Measurements from ENCODE around the gene PARP4.
A peak's percentile ranks its signal among the peaks of the same experiment; 100 is the strongest.

Gene PARP4

DNA sequence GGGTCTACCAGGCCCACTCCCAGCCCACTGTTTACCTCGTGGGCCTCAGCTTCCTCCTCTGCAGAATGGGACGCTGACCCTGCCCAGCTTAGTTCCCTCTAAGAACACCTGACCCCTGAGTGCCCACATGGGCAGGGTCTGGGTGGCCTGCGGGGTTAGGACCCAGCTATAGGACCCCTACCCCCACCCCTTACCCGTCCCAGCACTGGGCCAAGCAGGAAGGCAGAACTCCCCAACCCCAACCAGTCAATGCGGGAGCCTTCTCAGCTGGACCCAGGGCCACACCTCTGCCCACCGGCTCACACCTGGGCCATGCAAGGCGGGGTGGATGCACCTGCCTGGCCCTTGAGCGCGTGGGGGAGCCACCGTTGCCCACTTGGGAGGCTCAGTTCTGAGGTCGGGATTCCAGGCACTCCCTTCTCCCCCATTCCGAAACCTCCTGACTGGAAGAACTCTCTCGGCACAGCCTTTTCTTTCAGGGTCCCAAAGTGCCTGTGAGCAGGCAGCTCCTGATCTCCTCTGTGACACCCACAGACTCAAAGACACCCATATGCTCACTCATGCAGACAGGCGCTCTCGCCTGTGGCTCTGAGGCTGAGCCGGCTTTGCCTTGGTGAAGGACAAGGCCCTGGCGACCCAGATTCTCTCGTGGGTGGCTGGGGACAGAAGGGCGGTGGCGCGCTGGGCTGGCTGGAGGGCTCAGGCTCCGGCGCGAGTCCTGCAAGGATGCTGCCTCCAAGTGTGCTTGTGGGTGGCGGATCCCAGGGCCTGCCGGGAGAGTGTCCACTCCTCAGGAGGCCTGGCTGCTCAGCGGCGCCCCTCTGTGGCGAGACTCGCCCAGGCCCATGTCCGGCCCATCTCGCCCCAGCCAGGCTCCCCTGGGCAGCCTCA is 27.9 kb upstream of the PARP4 start:
- no peak for DNase-seq (ENCODE audit: low read depth)
- no peak overlapping the region for H3K4me3 ChIP-seq (ENCODE audit: control insufficient read depth, low read depth, low read length)
- TF ChIP-seq, protein P1, sequence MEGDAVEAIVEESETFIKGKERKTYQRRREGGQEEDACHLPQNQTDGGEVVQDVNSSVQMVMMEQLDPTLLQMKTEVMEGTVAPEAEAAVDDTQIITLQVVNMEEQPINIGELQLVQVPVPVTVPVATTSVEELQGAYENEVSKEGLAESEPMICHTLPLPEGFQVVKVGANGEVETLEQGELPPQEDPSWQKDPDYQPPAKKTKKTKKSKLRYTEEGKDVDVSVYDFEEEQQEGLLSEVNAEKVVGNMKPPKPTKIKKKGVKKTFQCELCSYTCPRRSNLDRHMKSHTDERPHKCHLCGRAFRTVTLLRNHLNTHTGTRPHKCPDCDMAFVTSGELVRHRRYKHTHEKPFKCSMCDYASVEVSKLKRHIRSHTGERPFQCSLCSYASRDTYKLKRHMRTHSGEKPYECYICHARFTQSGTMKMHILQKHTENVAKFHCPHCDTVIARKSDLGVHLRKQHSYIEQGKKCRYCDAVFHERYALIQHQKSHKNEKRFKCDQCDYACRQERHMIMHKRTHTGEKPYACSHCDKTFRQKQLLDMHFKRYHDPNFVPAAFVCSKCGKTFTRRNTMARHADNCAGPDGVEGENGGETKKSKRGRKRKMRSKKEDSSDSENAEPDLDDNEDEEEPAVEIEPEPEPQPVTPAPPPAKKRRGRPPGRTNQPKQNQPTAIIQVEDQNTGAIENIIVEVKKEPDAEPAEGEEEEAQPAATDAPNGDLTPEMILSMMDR (IDR thresholded peaks at IDR 0.05; ENCODE audit: control insufficient read depth, insufficient read depth, low read depth, low read length, missing control alignments): peak; percentile 24

DNA sequence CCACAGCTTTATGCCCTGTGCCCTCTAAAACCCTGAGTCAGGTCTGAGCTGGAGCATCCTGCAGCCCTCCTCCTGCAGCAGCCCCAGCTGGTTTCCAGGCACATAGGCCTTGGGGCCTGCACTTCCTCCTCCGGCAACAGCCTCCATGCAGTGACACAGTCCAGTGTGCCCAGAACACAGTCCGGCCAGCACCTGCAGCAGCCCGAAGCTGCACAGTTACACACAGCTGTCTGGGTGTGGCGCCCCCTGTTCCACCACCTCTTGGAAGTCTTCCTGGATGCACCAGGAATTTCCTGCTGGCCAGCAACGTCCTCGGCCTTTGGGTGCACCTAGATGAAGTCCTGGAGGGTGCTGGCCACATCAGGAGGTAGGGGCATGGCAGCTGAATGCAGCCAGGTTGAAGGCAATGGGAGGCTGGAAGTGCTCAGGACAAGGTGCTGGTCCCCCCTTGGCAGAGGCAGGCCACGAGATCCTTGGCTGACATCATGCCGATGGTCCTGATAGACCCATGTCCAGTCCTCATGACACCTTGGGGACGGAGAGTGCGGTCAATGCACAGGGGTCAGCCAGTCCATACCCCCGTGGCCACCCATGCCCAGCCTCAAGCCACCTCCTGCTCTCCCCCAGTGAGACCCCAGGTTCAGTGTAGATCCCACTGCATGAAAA is 27.1 kb upstream of the PARP4 start:
- TF ChIP-seq, protein P1 (IDR thresholded peaks at IDR 0.05; ENCODE audit: control insufficient read depth, insufficient read depth, low read depth, low read length, missing control alignments): no peak

DNA sequence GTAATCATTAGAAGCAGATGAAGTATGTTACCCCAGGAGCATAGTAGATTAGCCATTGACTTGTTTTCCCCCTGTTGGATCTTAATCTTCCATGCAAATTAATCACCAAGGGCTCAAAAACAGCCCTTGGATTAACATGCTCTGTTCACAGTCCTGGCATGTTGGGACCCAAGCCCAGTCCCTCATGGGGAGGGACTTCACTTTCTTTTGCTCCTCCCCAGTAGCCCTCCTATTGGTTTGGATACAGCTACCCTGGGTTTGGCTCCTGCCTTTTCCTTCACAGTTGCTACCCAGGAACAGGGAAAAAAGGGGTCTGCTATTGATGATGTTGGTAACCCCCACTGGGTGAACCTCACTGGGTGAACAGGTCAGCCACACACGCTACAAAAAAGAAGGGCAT is 16.9 kb upstream of the PARP4 start:
- no peak overlapping the region for H3K4me3 ChIP-seq (ENCODE audit: control insufficient read depth, low read depth, low read length)
- no peak for DNase-seq (ENCODE audit: low read depth)
- TF ChIP-seq, protein P1 (IDR thresholded peaks at IDR 0.05; ENCODE audit: control insufficient read depth, insufficient read depth, low read depth, low read length, missing control alignments): no peak

More for the DNA sequence above, 27.1 kb upstream of the PARP4 start:
- DNase-seq (ENCODE audit: low read depth): no peak
- H3K4me3 ChIP-seq (ENCODE audit: control insufficient read depth, low read depth, low read length): no peak overlapping the region

DNA sequence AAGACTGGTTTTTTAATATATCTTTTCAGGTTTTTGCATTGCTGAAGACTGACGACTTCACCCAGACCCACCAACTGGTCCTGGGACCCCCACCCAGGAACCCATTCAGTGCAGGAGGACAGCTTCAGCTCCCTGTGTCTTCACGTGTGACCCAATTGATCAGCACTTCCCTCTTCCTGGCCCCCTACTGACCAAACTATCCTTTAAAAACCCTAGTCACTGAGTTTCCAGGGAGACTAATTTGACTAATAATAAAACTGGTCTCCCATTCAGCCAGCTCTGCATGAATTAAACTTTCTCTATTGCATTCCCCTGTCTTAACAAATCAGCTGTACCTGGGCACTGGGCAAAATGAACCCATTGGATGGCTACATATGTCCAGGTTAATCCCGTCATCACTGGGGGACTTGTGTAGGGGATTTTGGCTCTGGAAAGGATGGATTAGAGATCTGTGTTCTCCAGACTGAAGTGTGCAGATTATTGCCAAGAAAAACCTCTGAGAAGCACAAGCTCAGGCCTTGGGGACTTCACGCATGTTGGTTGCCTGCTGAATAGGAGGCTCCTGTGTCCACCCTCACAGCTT is 16.3 kb upstream of the PARP4 start:
- DNase-seq (ENCODE audit: low read depth): no peak
- TF ChIP-seq, protein P1 (IDR thresholded peaks at IDR 0.05; ENCODE audit: control insufficient read depth, insufficient read depth, low read depth, low read length, missing control alignments): no peak
- H3K4me3 ChIP-seq (ENCODE audit: control insufficient read depth, low read depth, low read length): no peak overlapping the region

DNA sequence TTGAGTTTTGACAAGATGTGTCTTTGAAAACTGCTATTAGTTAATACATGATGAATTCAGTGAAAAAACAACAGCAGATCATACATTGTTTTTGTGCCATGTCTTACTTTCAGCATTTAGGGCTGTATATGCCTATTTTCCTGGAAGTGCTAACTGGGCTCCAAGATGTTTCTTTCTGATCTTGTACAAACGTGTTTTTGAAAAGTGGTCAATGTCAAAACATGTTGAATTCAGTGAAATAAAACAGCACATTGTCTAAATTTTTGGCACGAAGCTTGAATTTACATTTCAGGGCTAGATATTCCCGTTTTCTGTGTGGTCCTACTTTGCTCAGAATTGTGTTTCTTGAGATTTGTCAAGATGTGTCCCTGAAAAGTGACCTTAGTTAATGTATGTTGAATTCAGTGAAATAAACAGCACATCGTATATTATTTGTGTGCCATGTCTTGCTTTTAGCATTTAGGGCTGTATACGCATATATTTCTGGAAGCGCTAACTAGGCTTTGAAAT is 14.7 kb upstream of the PARP4 start:
- no peak overlapping the region for H3K4me3 ChIP-seq (ENCODE audit: control insufficient read depth, low read depth, low read length)
- DNase-seq (ENCODE audit: low read depth): no peak
- TF ChIP-seq, protein P1 (IDR thresholded peaks at IDR 0.05; ENCODE audit: control insufficient read depth, insufficient read depth, low read depth, low read length, missing control alignments): no peak

DNA sequence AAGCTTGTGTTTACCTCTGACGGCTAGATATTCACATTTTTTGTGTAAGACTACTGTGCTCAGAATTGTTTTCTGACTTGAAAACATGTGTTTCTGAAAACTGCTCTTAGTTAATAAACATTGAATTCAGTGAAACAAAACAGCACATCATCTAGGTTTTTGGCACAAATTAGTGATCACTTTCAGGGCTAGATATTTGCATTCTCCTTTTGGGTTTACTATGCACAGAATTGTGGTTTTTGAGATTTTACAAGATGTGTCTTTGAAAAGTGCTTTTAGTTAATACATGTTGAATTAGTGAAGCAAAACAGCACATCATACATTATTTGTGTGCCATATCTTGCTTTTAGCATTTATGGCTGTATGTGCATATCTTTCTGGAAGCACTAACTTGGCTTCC is 8.2 kb upstream of the PARP4 start:
- DNase-seq (ENCODE audit: low read depth): no peak
- no peak overlapping the region for H3K4me3 ChIP-seq (ENCODE audit: control insufficient read depth, low read depth, low read length)
- TF ChIP-seq, protein P1 (IDR thresholded peaks at IDR 0.05; ENCODE audit: control insufficient read depth, insufficient read depth, low read depth, low read length, missing control alignments): no peak

Data from AG09309 (cell line).